HG03135 (cell line): ENCODE data around the gene REEP2.

Source experiments
- ATAC-seq: cut with Tn5 transposase; IDR thresholded peaks from one replicate; pipeline ENCODE4 v1.9.1; 2021; ENCODE audit warnings: mild to moderate bottlenecking, moderate library complexity; ENCODE audit not compliant: unreplicated experiment

REEP2 gene

GRCh38 chr5:138448481-138449398 lies 9.9 kb downstream of the REEP2 start:
- ATAC-seq, result no peak

GRCh38 chr5:138449501-138450239 lies 10.8 kb downstream of the REEP2 start:
- no peak for ATAC-seq

DNA sequence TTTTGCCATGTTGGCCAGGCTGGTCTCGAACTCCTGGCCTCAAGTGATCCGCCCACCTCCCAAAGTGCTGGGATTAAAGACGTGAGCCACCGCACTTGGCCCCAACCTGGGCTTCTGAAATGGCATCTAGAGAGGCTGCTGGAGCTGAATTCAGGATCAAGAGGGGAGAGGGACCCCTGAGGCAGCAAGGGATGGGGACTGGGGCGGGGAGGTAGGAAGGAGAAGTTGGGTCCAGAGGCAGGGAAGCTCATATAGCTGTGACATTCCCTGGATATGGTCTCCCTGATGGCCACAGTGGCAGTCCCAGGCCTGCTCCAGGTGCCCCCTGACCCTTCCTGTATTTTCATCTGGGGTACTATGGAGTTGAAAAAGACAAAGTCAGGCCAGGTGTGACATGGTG lies 12.1 kb downstream of the REEP2 start:
- no peak for ATAC-seq

DNA sequence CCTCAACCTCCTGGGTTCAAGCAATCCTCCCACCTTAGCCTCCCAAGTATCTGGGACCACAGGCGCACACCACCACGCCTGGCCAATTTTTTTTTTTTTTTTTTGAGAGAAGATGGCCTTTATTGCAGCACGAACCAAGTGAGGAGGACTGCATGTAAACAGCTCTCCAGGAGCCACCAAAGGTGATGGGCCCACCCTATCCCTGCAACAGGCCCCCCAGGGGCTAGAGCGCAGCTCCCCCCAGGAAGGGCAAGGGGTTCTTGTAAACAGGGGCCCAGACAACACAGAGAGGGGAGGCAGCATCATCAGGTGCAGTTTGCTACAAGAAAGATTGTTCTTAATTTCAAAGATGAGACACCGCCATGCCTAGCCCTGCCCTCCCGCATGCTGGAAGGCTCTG lies 13.9 kb downstream of the REEP2 start:
- no peak for ATAC-seq

DNA sequence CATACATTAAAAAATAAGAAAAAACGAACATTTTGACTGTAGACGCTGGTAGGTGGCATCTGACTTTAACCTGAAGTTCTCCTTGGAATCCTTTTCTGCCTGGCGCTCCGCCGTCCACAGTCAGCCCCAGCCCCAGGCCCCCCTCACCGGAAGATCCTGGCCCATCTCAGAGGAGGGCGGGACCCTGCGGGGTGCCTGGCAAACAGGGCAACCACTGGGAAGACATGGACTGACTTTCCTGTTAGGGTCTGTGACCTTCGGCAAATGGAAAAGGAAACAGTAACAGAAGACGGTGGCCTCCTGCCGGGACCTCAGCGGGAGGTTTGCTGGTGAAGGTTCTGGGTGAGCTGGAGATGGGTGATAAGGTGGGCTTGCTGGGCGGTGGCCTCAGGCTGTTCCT lies 14.7 kb downstream of the REEP2 start:
- ATAC-seq, result no peak

DNA sequence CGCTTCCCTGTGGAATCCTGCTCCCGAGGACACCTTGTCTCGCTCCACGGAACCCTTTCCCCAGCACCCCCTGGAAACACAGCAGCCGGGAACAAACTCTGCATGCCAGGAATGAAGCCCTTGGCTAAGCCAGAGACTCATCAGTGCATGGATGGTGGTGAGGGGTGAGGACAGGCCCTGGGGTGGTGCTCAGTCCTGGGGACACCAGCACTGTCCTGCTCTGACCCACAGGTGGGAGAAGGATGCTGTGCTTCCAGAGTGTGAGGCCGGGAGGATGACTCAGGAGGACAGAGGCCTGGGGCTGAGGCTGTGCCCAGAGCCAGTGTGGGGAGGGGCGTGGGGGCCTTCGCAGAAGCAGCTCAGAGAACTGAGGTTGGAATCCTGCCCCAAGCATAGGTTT lies 15.3 kb downstream of the REEP2 start:
- no peak for ATAC-seq

- no peak for ATAC-seq
These were observed 16.5 kb downstream of the REEP2 start for GRCh38 chr5:138455232-138455930.

- no peak for ATAC-seq
These were observed 18.8 kb downstream of the REEP2 start for GRCh38 chr5:138457531-138458275.

GRCh38 chr5:138458384-138458783 lies 19.5 kb downstream of the REEP2 start:
- ATAC-seq, result no peak

DNA sequence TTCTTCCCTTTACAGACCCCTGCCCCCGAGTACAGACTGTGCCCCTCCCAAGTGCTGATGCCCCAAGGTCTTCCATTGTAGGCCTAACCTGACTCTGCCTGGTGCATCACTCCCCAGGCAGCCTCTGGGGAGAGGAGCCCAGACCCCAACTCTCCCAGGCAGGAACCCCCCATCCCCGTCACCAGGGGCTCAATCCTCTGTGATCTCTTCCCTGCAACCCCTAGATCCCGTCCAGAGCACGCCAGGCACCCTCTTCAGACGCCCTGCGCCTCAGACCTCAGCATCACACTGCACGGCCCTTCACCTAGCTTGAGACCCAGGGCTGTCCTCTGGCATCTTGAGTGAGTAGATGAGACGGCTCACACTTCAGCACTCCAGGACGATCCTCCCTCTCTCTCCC lies 20.0 kb downstream of the REEP2 start:
- ATAC-seq, result no peak

- ATAC-seq, result peak; percentile 37
These were observed 20.6 kb downstream of the REEP2 start for GRCh38 chr5:138459311-138459933.

GRCh38 chr5:138460032-138460693 lies 21.3 kb downstream of the REEP2 start:
- no peak for ATAC-seq

- ATAC-seq, result no peak
These were observed 22.7 kb downstream of the REEP2 start for GRCh38 chr5:138461343-138462125.

GRCh38 chr5:138463419-138464007 lies 24.7 kb downstream of the REEP2 start:
- no peak for ATAC-seq

DNA sequence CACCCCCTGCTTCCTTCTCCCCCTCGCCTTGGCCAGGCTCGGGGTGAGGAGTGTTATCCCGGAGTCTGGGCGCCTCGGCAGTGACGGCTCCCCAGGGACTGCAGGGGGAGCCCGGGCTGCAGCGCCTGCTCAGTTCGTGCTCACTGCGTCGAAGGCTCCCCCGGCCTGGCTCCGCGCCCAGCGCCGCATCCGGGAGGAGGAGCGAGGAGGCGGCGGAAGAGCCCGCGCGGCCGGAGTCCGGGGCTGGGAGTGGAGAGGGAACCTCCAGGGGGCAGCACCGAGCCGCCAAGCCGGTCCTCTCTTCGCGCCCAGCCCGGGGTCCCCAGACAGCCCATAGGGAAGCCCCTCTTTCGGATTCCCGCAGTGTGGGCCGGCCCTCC lies 25.1 kb downstream of the REEP2 start:
- peak; percentile 46 for ATAC-seq

GRCh38 chr5:138464388-138465260 lies 25.8 kb downstream of the REEP2 start:
- ATAC-seq, result peak; percentile 72

DNA sequence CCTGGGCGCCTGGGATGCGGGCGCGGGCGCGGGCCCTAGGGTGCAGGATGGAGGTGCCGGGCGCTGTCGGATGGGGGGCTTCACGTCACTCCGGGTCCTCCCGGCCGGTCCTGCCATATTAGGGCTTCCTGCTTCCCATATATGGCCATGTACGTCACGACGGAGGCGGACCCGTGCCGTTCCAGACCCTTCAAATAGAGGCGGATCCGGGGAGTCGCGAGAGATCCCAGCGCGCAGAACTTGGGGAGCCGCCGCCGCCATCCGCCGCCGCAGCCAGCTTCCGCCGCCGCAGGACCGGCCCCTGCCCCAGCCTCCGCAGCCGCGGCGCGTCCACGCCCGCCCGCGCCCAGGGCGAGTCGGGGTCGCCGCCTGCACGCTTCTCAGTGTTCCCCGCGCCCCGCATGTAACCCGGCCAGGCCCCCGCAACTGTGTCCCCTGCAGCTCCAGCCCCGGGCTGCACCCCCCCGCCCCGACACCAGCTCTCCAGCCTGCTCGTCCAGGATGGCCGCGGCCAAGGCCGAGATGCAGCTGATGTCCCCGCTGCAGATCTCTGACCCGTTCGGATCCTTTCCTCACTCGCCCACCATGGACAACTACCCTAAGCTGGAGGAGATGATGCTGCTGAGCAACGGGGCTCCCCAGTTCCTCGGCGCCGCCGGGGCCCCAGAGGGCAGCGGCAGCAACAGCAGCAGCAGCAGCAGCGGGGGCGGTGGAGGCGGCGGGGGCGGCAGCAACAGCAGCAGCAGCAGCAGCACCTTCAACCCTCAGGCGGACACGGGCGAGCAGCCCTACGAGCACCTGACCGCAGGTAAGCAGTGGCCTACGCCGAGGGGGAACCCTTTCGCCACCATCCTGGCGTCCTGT lies 26.6 kb downstream of the REEP2 start, which contains the start of gene EGR1:
TSS of gene EGR1 (plus strand) at position 219 of the 864 bp plus-strand sequence. CDS start at position 502, 283 bp downstream.
- peak; percentile 50 for ATAC-seq
